GM12892 (cell line): Measurements from ENCODE around the gene MATCAP1.
A peak's percentile ranks its signal among the peaks of the same experiment; 100 is the strongest.

Experiments used
- DNase-seq: peaks from one replicate; pipeline ENCODE4 v3.0.0; 2011; ENCODE audit not compliant: insufficient read length
- FAIRE-seq: peaks from 2 replicates; lab custom pipeline; 2011; peaks lifted over from hg19 to GRCh38; lab: Jason Lieb, UNC
- POLR2A ChIP-seq: IDR thresholded peaks from 2 replicates; pipeline ENCODE4 v1.6.1; 2011; ENCODE audit warnings: low read depth, low read length, control low read depth
- POLR2AphosphoS5 ChIP-seq: IDR thresholded peaks from 2 replicates; pipeline ENCODE4 v1.6.1; 2011; ENCODE audit warnings: low read depth, low read length, control low read depth
- TAF1 ChIP-seq: IDR thresholded peaks from 2 replicates; pipeline ENCODE4 v1.6.1; 2011; ENCODE audit warnings: low read depth, mild to moderate bottlenecking, control low read depth, low read length, borderline replicate concordance

The MATCAP1 gene

GRCh38 chr16:67158637-67159600, 24.8 kb downstream of the MATCAP1 start:
- TF ChIP-seq POLR2A (0 out of 2 replicates have a peak, but pooled peaks have one; percentile 46), TAF1 (no peak), POLR2AphosphoS5 (peak; percentile 33; the same call in 1 of the 2 replicates)
- DNase-seq (no peak), FAIRE-seq (peak; percentile 80)

- DNase-seq (no peak), FAIRE-seq (no peak)
- TF ChIP-seq POLR2AphosphoS5 (no peak), POLR2A (no peak), TAF1 (no peak)
Observed at GRCh38 chr16:67157892-67158635, 25.7 kb downstream of the MATCAP1 start.

- TF ChIP-seq TAF1: no peak
- TF ChIP-seq POLR2A: no peak
- TF ChIP-seq POLR2AphosphoS5: no peak
- no peak for DNase-seq
- FAIRE-seq: no peak
Observed at GRCh38 chr16:67157106-67157748, 26.5 kb downstream of the MATCAP1 start.

DNA sequence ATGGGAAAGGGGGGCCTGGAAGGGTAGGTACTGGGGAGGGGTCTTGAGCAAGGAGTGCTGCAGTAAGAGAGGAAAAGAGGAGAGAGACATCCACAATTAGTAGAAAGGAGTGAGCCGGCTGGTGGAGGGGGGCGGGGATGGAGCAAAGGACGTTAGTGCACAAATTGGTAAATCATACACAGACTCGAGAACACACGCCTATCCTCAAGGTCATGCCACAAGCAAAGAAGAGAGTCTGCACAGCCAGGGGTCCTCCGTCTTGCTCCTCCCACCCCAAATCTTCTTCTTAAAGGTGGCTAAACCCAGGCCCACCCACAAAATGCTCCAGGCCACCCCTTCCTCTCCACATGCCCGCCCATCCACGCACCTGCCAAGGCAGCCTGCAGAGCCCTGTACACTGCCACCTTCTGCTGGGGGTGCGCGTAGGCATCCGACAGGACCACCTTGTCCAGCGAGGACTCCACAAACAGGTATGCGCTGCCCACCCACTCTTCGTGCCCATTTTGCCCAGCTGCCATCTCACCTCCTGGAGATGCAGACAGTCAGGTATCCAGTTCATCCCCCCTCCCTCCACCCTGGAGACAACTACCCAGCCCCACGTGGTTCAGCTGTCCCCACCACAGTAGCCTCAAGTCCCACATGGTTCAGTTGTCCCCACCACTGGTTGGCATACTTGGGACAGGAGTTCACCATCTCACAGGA, 27.5 kb downstream of the MATCAP1 start:
- no peak for FAIRE-seq
- no peak for DNase-seq
- TF ChIP-seq POLR2AphosphoS5 (no peak), TAF1 (no peak), POLR2A (no peak)

- peak; percentile 95 for DNase-seq
- FAIRE-seq: peak; percentile 87
- no peak for TF ChIP-seq POLR2AphosphoS5
- no peak for TF ChIP-seq POLR2A
- no peak for TF ChIP-seq TAF1
Observed at GRCh38 chr16:67155295-67156142, 28.2 kb downstream of the MATCAP1 start.

GRCh38 chr16:67154578-67155294, 29.0 kb downstream of the MATCAP1 start:
- FAIRE-seq (no peak), DNase-seq (no peak)
- TF ChIP-seq TAF1: no peak
- TF ChIP-seq POLR2AphosphoS5: no peak
- TF ChIP-seq POLR2A: no peak

DNA sequence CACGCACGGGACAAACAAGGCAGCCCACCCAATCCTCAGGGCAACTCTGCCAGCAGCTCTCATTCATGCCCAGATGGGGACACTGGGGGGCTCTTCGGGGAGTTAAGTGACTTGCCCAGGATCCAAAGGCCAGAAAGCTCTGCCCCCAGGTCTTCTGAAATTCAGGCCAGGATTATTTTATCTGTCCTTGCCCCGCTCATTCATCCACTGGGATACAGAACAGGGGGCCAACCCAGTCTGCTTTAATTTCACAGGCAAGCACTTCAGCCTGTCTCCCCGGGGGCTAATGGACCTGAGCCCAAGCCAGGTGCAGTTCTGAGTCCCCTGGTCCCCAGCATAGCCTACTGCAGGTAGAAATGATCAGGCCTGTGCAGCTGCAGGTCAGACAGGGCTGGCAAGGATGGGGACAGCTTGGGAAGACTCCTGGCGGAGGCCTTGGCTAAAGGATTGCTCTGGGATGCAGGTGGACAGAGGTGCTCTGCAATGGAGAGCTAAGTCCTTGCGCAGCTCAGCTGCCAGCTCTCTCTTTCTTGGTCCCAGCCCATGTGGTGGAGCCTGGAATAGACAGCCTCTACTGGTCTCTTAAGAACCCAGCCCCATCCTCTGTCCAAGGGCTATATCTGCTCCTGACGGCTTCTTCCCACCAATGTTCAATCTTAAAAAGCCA, 32.2 kb downstream of the MATCAP1 start:
- TF ChIP-seq POLR2AphosphoS5 (no peak), TAF1 (no peak), POLR2A (no peak)
- no peak for FAIRE-seq
- no peak for DNase-seq

- FAIRE-seq (no peak), DNase-seq (peak; percentile 79)
- no peak; the same call in 1 of the 2 replicates for TF ChIP-seq POLR2A
- no peak for TF ChIP-seq TAF1
- TF ChIP-seq POLR2AphosphoS5: no peak
Observed at GRCh38 chr16:67150833-67151396, 32.8 kb downstream of the MATCAP1 start, which contains the start of gene B3GNT9. Gene B3GNT9, minus strand, starts transcription at chr16:67150998. Its CDS starts 513 bp downstream, at chr16:67150485.

GRCh38 chr16:67150047-67150832, 33.5 kb downstream of the MATCAP1 start:
- TF ChIP-seq TAF1 (no peak), POLR2A (no peak), POLR2AphosphoS5 (no peak; the same call in 1 of the 2 replicates)
- DNase-seq (peak; percentile 70), FAIRE-seq (peak; percentile 92)
